Measurements from ENCODE around the gene PIN1. TPM values are rescaled to one million over a fixed set of nuclear protein-coding genes. Genes with fewer than 3 reads are reported as not detected.

The PIN1 gene
- polyA plus RNA-seq, 4 donors, result 47.0 to 86.1 (median 55.3) TPM

- no peak for DNase-seq (ENCODE audit: low read depth in 4 of 4, low spot score in 3 of 4)
These were observed 43.5 kb downstream of the PIN1 start for GRCh38 chr19:9878511-9879196.

- no peak for DNase-seq (ENCODE audit: low read depth in 4 of 4, low spot score in 3 of 4)
These were observed 46.6 kb downstream of the PIN1 start for GRCh38 chr19:9881720-9882119.

GRCh38 chr19:9883231-9883758, 48.2 kb downstream of the PIN1 start:
- DNase-seq (ENCODE audit: low read depth in 4 of 4, low spot score in 3 of 4), result no peak

DNA sequence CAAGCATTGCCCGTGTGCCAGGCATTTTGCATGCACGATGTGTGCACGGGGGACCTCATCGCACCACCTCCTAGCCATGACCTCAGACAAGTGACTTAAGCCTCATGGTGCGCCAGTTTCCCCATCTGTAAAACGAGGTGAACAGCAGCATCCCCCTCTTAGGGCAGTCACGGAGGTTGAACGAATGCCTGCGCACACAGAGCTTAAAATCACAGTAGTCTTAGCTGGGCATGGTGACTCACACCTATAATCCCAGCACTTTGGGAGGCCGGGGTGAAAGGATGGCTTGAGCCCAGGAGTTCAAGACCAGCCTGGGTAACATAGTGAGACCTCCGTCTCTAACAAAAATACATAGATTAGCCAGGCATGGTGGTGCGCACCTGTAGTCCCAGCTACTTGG, 48.6 kb downstream of the PIN1 start:
- DNase-seq (ENCODE audit: low read depth in 4 of 4, low spot score in 3 of 4), result no peak

- no peak for DNase-seq (ENCODE audit: low read depth in 4 of 4, low spot score in 3 of 4)
These were observed 50.0 kb downstream of the PIN1 start for GRCh38 chr19:9885077-9885552.

DNA sequence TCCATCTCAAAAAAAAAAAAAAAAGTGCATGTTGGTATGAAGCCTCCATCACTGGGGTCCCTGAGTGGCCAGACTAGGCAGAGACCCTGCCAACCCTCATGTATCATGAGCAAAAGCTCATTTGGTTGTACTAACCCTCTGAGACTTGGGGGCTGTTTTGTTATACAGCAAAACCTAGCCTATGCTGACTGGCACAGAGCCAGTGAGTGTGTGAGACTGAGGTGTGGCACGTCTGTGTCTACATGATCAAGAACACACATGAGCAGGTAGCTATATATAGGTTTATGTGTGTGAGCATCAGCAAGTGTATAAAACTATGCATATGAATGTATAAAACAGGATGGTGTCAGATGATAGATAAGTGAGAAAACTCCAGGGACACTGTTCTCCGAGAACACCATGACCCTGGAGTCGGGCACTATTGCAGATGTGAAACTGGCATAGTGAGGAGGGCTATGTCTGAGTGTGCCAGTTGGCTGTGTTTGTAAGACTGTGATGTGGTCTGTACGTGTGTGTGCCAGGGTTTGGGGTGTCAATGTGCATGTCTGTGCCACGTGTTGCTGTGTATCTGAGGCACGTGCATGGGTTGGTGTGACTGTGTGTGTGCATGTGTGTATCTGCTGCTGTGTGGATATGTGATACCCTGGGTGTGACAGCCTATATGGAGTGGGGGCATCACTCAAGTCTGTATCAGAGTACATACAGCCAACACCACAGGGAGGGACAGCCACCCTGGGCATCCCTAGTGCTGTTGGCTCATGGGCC, 56.7 kb downstream of the PIN1 start:
- no peak for DNase-seq (ENCODE audit: low read depth in 4 of 4, low spot score in 3 of 4)

Other genes with a start within 250 kb of the PIN1 start
- 10 to 100 TPM; 52.6 to 63.7 (median 60.3) TPM for gene ZNF561, start 214.1 kb upstream of the PIN1 start, polyA plus RNA-seq (ENCODE audit: insufficient read length in 4 of 4)
- 10 to 100 TPM; 20.4 to 26.5 (median 24.0) TPM for gene ZNF562, start 160.2 kb upstream of the PIN1 start, polyA plus RNA-seq (ENCODE audit: insufficient read length in 4 of 4)
- gene ZNF846, start 66.6 kb upstream of the PIN1 start, polyA plus RNA-seq (ENCODE audit: insufficient read length in 4 of 4), result 10 to 100 TPM; 16.1 to 23.4 (median 17.8) TPM
- gene FBXL12, start 16.2 kb upstream of the PIN1 start, polyA plus RNA-seq (ENCODE audit: insufficient read length in 4 of 4), result 10 to 100 TPM; 28.7 to 31.5 (median 29.3) TPM
- 100 to 1,000 TPM; 255 to 326 (median 294) TPM for gene UBL5, start 7.4 kb upstream of the PIN1 start, polyA plus RNA-seq (ENCODE audit: insufficient read length in 4 of 4)
- gene OLFM2, start 101.2 kb downstream of the PIN1 start, polyA plus RNA-seq (ENCODE audit: insufficient read length in 4 of 4), result 10 to 100 TPM; 16.1 to 29.2 (median 18.0) TPM
- 1 to 10 TPM in 1 of 4 donors, under 1 TPM in 3; 0.73 to 3.1 (median 0.85) TPM for gene COL5A3, start 175.2 kb downstream of the PIN1 start, polyA plus RNA-seq (ENCODE audit: insufficient read length in 4 of 4)
- under 1 TPM in 1 of 4 donors, not detected in 3; 0.10 TPM for gene RDH8, start 178.2 kb downstream of the PIN1 start, polyA plus RNA-seq (ENCODE audit: insufficient read length in 4 of 4)

Measured in right renal pelvis (tissue), 4 donors.